ENCODE data around the gene USP3. TPM values are rescaled to one million over a fixed set of nuclear protein-coding genes. Genes with fewer than 3 reads are reported as not detected.

Gene USP3
- polyA plus RNA-seq, 1 of the 3 experiments (the other 2 are of a cell fraction), result 9.3 TPM

GRCh38 chr15:63612300-63612699 is 107.9 kb downstream of the USP3 start:
- Histone ChIP-seq H3K9ac (no peak overlapping the region), H3K4me2 (no peak overlapping the region), H3K4me3 (ENCODE audit: low read depth in 2 of 2, low read length in 1 of 2) (no peak overlapping the region), H3K9me3 (no peaks in the 10 kb centered on the region), H3K27me3 (ENCODE audit: insufficient read depth) (no peaks in the 10 kb centered on the region), H3K36me3 (replicated peaks in 1 of 2; ENCODE audit: control insufficient read depth in 1 of 2, insufficient read depth in 2 of 2, low read length in 1 of 2) (peaks cover 20 to 31% of the 10 kb centered on the region in 2 experiments), H4K20me1 (ENCODE audit: insufficient read depth) (no peaks in the 10 kb centered on the region), H3K79me2 (ENCODE audit: insufficient read depth) (no peaks in the 10 kb centered on the region), H2AFZ (ENCODE audit: low read depth) (no peak overlapping the region), H3K9me2 (no peaks in the 10 kb centered on the region), H3K27ac (ENCODE audit: low read depth in 2 of 2, low read length in 1 of 2) (no peak overlapping the region), H3K4me1 (ENCODE audit: control insufficient read depth in 1 of 2, insufficient read depth in 2 of 2, low read depth in 1 of 2, low read length in 1 of 2) (peaks cover 10 to 20% of the 10 kb centered on the region in 2 experiments), H3F3A (replicated peaks; ENCODE audit: insufficient read depth) (peaks cover 18% of the 10 kb centered on the region)
- ChIA-PET CTCF (interaction anchor here (0.6 to 8.9 kb wide), 2 partner anchors 213 to 457 kb away, joined by 3 to 84 read pairs; no protein-coding TSS in a partner anchor), POLR2A (no interaction called here)
- no peak for DNase-seq
- 91% methylated on average over 9 of the region's 15 CpGs for WGBS (ENCODE audit: low lambda C conversion rate)
- TF ChIP-seq FOXJ3 (CRISPR knock-in tag; IDR thresholded peaks at IDR 0.05), result no peak
- TF ChIP-seq RAD21 (IDR thresholded peaks at IDR 0.05; ENCODE audit: low read length), result no peak
- no peak for TF ChIP-seq CHD2 (IDR thresholded peaks at IDR 0.05; ENCODE audit: low read length, partially characterized antibody)
- no peak for TF ChIP-seq ZBTB33 (IDR thresholded peaks at IDR 0.05; ENCODE audit: borderline replicate concordance, low read depth)
- TF ChIP-seq REST (IDR thresholded peaks at IDR 0.05; ENCODE audit: low read depth, low read length), result no peak
- no peak for TF ChIP-seq SMC3 (IDR thresholded peaks at IDR 0.05; ENCODE audit: low read depth, low read length)
- TF ChIP-seq PBX3 (IDR thresholded peaks at IDR 0.05), result no peak
- TF ChIP-seq MXI1 (IDR thresholded peaks at IDR 0.05; ENCODE audit: low read depth, low read length), result no peak
- no peak for TF ChIP-seq JUND (IDR thresholded peaks at IDR 0.05)
- no peak for TF ChIP-seq CTCF (IDR thresholded peaks at IDR 0.05)
- TF ChIP-seq FOSL2 (IDR thresholded peaks at IDR 0.05; ENCODE audit: borderline replicate concordance, low read depth), result no peak
- TF ChIP-seq TAF1 (IDR thresholded peaks at IDR 0.05; ENCODE audit: borderline replicate concordance, low read depth, low read length), result no peak
- TF ChIP-seq GABPA (IDR thresholded peaks at IDR 0.05; ENCODE audit: low read depth), result no peak

All from SK-N-SH (cell line).